ENCODE measurements around the gene PDZRN4.

DNA sequence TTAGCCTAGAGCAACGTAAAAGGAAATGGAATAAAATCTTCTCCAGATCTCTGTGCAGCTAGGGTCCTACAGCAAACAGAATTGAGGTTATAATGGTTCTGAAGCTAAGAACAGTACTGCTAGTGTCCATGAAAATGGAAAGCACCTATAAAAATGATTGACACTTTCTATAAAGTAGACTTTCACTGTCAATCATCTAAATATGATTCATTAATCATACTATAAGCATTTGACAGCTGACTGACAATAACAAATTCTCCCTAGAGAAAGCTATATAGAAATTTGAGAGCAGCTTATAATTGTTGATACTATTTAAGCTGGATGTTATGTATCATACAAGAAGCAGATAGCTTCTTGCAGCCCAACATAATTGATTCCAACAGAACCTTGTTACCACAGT, 80.9 kb downstream of the PDZRN4 start:
- TF ChIP-seq TARDBP (IDR thresholded peaks at IDR 0.05) (no peak), SP1 (IDR thresholded peaks at IDR 0.05) (no peak)

All from HEK293T (cell line).